KBM-7 (cell line): ENCODE results near the gene CEP83.
"Not testable (repeated sequence)": the region's sequence is repeated elsewhere in the genome, so short reads cannot be mapped to it uniquely, and the experiment has no call there.

Source experiments
- DNase-seq: peaks from one replicate; pipeline ENCODE4 v3.0.0-alpha.2; 2015
- in situ Hi-C: fragments of 300-500 bp; cut with MboI; formaldehyde crosslinking; loops from 2 replicates; pipeline ENCODE4 v1.14.3; 2020; ENCODE audit warnings: low sequenced_read_pairs, low pct_unique_long_range_greater_than_20kb, mixed read lengths

CEP83 gene

DNA sequence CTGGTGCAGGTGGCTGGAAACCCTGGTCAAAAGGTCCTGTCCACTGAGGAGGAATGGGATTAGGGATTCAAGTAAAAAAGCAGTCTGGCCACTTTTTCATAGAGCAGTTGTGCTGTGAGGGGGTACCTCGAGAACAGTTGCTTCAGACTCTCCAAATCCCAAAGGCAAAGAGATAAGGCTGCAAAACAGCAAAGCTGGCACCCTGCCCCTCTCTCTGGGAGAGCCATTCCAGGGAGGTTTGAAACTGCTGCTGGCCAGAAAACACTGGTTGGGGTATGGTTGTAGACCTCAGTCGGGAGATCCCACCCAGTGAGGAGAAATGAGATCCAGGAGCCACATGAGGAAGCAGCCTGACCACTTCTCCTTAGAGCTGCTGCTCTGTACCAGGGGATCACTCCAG is 137.3 kb downstream of the CEP83 start:
- no peak for DNase-seq
- in situ Hi-C loops, result no loop called here

DNA sequence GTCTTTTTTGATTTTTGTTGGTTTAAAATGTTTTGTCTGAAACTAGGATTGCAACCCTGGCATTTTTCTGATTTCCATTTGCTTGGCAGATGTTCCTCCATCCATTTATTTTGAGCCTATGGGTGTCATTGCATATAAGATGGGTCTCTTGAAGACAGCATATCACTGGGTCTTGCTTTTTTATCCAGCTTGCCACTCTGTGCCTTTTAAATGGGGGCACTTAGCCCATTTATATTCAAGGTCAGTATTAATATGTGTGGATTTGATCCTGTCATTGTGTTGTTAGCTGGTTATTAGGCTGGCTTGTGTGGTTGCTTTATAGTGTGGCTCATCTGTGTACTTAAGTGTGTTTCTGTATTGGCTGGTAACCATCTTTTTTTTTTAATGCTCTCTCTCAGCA is 139.6 kb downstream of the CEP83 start:
- no peak for DNase-seq
- in situ Hi-C loops, result no loop called here

DNA sequence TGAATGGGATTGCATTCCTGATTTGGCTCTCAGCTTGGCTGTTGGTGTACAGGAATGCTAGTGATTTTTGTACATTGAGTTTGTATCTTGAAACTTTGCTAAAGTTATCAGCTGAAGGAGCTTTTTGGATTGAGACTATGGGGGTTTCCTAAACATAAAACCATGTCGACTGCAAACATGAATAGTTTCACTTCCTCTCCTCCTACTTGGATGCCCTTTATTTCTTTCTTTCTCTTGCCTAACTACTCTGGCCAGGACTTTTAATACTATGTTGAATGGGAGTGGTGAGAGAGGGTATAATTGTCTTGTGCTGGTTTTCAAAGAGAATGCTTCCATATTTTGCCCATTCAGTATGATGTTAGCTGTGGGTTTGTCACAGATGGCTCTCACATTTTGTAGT is 141.5 kb downstream of the CEP83 start:
- DNase-seq, result no peak
- in situ Hi-C loops, result no loop called here

DNA sequence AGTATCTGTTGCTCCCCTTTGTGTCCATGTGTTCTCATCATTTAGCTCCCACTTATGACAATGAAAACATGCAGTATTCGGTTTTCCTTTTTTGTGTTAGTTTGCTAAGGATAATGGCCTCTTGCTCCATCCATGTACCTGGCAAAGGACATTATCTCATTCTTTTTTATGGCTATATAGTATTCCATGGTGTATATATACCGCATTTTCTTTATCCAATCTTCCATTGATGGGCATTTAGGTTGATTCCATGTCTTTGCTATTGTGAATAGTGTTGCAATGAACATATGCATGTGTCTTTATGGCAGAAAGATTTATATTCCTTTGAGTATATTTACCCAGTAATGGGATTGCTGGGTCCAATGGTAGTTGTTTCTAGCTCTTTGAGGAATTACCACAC is 143.1 kb downstream of the CEP83 start:
- in situ Hi-C loops, DNase-seq: not testable (repeated sequence)

DNA sequence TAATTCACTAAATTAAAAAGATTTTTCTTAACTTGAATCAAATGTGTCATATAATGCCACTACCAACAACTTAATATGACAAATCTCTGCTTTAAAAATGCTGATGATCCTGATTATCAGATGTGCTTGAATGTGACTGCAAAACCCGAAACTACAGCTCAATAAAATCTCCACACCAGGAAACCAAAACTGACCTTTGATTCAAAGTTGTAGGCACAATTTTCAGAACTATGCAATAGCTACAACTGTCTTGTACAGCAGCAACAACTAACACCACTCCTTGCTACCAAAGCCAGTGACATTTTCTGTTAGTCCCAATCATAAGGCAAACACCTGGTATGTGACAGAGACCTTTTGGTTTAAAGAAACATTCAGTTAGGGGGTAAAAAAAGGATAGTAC is 147.3 kb downstream of the CEP83 start:
- in situ Hi-C loops, result no loop called here
- DNase-seq, result no peak

DNA sequence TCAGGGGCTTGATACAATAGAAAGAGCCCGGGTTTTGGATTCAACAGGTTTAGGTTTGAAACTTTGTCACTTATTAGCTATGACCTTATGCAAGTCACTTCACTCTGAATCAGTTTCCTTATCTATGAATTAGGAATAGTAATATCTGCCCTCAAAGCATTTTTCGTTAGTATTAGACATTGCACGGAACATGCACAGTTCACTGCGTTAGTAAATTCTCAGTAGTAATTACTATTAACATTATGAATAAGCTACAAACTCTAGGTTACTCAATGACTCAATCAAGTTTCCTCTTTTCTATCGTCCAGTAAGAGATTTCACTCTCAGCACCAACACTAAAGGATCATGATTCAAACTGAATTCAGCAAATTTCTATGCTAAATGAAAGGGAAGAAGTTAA is 150.3 kb downstream of the CEP83 start:
- in situ Hi-C loops, result no loop called here
- no peak for DNase-seq

DNA sequence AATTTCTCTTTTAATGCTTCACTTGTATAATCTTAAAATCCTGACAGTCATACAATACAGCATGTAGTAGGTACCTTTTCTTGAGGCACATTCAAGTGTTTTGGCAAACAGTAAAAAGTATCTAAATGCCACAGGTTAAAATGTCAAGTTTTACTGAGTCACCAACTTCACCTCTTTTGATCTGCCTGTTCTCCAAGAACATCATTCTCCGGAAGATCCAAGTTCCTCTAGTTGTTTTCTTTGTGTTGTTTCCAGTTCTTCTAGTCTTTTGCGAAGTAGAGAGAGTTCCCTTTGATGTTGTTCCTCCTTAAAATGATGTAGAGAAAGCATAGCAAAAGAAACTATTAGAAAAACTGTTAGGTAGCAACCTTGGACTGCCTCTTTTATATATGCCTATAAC is 151.1 kb downstream of the CEP83 start:
- in situ Hi-C loops, result no loop called here
- no peak for DNase-seq

DNA sequence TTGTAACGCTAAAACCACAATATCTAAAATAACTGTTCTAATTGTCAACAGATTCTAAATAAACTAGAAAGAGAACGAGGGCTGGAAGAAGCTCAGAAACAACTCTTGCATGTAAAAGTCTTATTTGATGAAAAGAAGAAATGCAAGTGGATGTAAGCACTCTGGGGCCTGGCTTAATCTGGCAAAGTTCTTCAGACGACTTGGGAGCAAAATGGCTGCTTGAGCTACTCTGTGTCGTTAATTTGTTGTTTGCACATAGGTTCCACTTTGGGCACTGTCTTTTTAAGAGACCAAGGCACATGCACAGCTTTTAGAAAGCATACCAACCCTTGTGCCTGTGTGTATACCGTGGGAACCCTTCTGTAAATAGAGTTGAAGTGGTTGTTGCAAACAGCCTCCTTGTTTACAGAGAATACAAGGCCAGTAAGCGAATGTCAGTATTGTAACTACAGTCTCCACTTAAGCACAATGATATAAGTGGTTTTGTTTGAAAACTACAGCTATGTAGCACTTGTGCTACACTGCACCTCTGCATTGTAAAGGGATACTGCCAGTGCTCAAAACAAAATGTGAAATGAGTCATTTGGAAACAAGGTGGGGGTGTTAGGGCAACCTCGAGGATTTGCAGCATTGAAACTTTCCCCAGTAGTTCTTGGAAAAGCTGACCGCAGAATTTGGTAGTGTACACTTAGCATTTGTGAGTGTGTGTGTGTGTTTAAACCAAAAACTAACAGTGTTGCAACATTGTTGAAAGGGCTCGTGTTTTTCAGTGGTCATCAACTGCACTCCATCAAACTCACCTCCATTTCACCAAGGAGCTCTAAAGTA is 154.3 kb downstream of the CEP83 start:
- in situ Hi-C loops, result no loop called here
- DNase-seq, result no peak

DNA sequence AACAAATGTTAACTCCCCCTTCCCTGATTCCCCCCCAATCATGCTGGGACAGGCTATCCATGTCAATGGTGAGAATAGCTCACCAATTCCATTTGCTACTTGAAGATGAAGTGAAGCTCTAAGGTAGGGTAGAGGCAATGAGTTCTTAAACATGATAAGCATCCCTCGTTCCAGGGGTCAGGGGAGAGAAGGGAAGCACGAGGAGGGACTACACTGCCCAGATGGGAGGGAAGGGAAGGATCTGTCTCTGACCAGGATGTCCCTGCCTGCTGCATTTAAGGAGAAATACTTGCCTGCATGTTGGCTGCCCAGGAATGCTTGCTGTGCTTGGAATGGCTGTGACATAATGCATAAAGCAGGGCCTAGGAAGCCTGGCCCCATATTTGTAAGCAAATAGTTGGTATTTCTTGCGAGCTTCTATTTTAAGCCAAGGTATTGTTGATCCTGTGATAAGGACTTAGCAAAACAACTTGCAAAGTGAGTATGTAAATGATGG is 155.1 kb downstream of the CEP83 start:
- no peak for DNase-seq
- in situ Hi-C loops, result no loop called here

DNA sequence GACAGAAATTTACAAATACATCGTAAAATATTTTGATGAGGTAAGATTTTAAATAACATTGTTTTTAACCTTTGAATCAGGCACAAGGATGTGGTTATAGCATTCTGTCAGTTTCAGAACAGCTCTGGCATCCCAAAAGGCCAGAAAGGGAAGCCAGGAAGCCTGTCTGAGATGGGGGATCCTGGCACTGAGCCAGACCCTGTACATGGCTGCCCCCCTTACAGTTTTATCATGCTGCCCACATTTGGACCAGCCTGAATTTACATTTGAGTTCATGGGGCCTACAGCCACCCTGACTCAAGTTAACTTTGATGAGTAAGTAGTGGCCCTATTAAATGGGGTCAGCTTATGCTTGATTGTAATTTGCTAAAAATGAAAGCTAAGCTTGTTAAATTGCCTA is 155.7 kb downstream of the CEP83 start:
- in situ Hi-C loops, result no loop called here
- DNase-seq, result no peak

DNA sequence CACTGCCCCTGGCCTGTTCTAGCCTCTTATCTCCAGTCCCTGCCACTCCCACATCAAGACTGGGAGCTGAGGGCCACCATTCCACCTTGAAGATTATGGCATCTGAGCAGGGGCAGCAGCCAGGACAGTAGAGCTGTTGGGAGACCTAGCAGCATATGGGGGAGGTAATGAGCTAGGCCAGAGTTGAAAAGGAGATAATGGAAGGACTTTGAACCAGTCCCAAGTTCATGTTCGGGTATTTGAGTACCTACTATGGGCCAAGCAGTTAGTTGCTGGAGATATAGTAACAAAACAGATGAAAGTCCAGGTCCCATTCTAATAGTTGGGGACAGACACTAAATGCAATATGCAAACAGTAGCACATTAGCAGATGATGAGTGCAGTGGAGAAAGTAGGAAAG is 159.8 kb downstream of the CEP83 start:
- no peak for DNase-seq
- in situ Hi-C loops, result no loop called here

DNA sequence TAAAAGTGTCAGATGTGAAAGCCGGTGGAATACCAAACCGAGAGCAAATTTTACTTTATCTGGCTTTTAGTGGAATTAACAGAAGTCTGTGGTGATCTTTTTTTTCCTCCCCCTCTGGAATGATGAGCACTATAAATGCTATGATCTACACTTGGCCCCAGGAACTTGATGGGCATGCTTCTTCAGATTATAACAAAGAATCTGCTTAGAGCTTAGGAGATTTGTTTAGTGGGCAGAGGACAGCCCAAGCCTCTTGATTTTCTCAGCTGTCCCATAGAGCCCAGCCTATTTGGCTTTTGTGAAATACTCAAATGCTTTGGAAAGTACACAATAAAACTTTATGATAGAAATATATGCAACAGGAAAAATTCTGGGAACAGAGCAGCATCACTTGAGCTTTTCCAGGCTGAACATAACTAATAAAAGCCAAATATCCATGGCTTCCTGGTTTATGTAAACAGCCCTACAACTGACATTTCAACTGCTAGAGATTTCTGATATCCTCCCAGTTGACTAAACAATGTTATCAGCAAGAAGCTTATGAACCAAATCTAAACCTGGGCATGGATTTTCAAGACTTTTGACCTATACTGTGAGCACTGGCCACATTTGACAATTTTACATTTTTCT is 161.7 kb downstream of the CEP83 start:
- in situ Hi-C loops, result no loop called here
- DNase-seq, result no peak

DNA sequence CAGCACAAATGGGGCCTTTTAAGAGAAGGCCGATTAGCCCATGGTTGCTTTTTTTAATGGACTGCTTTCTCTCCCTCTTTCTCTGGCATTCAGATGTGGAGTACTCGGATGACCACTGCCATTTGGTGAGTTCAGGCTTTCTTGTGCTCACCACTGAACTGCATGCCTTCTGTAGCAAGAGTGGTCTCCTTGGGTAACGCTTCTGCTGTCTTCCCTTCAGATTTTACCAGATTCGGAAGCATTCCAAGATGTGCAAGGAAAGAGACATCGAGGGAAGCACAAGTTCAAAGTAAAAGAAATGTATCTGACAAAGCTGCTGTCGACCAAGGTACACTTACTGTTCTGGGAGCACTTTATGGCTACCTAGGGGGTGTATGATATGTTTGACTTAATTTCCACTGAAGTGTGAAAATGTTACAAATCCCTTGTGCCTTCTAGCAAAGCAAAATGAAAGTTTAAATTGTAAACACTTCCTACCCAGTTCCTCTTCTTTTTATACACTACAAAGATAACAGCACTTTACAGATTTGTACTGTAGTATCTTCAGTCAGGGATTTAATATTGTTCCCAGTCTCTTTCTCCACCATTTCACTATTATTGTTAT is 162.5 kb downstream of the CEP83 start:
- in situ Hi-C loops, result no loop called here
- DNase-seq, result no peak

DNA sequence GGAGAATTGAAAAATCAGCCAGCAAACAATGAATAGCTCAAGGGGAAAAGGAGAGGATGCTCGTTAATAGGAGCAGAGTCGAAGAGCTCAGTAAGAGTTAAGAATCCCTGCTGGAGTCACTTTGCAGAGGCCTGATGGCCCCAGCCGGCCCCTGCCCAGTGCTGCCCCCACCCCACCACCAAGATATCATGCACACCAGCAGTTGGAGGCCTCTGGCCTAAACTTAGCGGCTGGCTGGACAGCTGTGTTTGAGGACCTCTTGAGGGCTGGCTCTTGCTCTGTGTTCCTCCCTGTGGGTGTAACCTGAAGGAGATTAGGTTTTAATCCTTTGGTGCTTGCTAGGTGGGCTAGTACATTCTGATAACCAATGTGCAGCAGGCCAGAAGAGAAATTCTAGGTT is 169.3 kb downstream of the CEP83 start:
- DNase-seq, result no peak
- in situ Hi-C loops, result no loop called here

DNA sequence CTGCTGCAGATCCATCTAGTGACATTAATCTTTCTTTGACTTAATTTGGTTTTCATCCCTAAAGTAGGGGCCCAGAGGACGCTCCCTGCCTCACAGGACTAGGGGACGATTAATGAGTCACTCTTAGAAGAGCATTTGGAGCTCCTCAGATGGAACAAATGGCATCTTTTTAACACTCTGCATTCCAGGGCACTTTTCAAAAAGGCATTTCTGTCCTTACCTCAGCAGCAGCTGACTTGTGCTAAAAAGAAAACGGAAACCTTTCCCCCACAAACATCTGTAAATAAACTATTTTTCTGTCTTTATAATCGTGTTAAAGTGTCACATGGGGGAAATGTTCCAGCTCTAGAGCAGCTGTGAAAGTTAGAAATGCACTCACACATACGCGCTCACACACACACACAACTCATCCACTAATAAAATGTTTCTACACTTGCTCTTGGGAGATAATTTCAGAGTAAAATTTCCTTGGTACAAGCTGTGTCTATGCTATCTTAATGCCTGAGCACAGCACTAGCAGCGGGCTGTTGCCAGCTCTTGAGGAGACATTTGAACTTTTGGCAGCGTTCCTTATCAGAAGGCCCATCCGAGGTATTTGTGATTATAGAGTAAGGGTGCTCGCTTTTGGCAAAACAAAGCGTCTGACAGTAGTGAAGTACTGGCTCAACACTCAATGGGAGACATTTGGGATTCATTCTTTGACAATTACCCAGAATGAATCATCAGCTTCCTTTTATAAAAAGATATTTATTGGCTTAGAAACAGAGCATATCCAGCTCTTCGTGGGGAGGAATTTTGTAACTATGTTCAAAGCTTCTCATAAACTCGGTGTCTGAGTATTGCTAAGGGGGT is 170.0 kb downstream of the CEP83 start:
- no peak for DNase-seq

DNA sequence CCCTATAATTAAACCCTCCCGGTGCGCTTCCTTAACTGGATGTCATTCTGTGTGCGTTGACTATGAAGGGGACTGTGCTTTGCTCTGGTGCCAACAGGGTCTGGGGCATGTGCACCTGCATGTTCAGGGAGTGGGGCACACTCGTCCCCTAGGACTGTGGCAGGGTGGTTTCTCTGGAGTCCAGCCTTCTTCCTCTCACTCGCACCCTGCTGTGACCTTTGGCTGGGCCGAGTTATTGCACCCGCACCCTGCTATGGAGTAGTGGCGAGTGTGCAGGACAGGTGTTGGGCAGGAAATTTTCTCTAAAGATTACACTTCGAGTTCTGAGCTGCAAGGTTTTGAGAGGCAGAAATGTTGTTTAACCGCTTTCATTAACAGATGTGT is 172.4 kb downstream of the CEP83 start:
- no peak for DNase-seq
- in situ Hi-C loops, result no loop called here

More for the DNA sequence above, 170.0 kb downstream of the CEP83 start:
- in situ Hi-C loops, result no loop called here

DNA sequence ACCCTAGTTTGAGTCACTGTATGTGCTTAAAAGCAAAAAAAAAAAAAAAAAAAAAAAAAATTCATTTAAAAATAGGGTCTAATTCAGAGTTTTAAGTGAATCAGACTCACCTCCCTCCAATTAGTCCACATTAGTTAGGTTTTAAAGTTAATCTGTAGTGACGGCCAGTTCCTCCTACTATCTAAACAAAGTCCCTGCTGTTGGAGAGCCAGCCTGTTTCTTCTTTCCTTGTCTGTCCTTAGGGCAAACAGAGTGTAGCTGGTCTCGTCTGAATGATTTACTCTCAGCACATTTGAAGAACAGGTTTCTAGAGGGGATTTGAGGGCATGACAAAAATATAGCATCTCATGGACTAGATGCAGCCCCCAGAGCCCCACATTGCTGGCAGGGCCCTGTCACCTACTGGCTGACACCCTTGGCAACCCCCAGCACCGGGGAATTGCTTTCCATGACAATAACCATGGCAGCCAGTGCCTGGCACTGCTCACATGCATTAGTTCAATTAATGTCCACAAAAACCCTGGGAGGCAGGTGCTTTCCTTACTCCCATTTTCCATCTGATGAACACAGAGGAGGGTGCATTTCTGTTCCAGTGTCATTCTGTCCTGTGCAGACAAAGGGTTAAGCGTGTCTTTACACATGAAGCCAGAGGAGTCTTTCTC is 173.0 kb downstream of the CEP83 start:
- in situ Hi-C loops, result no loop called here
- DNase-seq, result no peak

DNA sequence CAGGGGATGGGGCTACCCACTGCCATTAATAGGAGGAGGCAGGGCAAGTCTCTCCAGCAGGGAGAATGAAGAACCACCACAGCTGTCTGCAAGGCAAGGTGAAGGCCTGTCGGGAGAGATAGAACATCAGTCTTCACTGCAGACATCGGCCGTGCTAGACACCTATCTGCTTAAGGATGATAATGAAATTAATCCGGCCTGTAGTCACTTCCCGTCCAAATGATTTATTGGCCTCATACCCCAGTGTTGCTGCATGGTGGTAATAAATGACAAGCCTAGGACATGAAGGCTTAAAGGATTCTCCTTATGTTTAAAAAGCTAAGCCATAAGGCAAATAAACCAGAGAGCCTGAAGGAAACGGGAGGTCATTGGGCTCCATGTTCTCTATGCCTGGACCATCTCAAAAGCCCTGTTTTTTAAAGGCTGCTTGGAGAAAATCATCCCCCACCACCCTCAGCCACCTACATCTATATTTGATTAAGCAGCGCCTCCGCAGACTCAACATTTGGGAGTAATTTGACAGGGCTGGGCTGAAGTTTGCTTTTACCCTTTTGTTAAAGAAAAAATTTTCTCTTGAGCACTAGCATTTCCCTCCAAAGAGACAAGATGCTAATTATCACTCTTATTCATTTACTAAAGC is 173.6 kb downstream of the CEP83 start:
- in situ Hi-C loops, result no loop called here
- no peak for DNase-seq

DNA sequence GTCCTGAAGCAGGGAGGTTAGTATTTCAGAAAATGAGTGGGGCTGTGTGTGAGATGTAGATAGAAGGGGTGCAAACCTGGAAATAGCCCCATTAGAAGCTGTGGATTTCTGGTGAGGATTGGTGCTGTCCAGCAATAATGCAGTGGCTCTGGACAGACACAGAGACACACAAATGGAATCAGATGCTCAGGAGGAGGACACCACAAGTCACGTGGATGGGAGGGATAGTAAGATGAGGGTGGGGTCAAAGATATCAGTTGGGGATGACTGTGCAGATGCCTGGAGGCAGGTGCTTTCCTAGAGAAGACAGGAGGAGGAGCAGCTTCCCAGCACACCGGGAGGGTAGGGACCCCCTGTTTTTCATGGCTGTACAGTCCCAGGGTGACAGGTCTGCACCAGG is 174.8 kb downstream of the CEP83 start:
- DNase-seq, result no peak
- in situ Hi-C loops, result no loop called here
